ENCODE data around the gene PRPS1.

- TF ChIP-seq CTCF (optimal IDR thresholded peaks at IDR 0.05 in 1 of 3, IDR thresholded peaks at IDR 0.05 in 1 of 3, conservative IDR thresholded peaks at IDR 0.05 in 1 of 3; ENCODE audit: extremely low read depth in 1 of 3, insufficient read depth in 2 of 3, low read length in 3 of 3) (no peak), EZH2 (IDR thresholded peaks at IDR 0.05; ENCODE audit: low read length) (no peak)
Measured at GRCh38 chrX:107626481-107626880, 1.8 kb upstream of the PRPS1 start.
